H7 (cell line): ENCODE results near the gene MS4A6A. TPM values are rescaled to one million over a fixed set of nuclear protein-coding genes. Genes with fewer than 3 reads are reported as not detected.
"Not testable (repeated sequence)": the region's sequence is repeated elsewhere in the genome, so short reads cannot be mapped to it uniquely, and the experiment has no call there.

ENCODE experiments used
- DNase-seq: peaks from one replicate; pipeline ENCODE4 v3.0.0; 2012
- H3K27me3 ChIP-seq: 2 replicates; pipeline ENCODE4 v1.6.0; 2011; ENCODE audit warnings: mild to moderate bottlenecking, low read length; ENCODE audit not compliant: control insufficient read depth, insufficient read depth
- H3K36me3 ChIP-seq: replicated peaks from 2 replicates; pipeline ENCODE4 v1.5.1; 2011; ENCODE audit warnings: low read length; ENCODE audit not compliant: control insufficient read depth, insufficient read depth
- H3K4me3 ChIP-seq: 2 replicates; pipeline ENCODE4 v1.5.1; 2011; ENCODE audit warnings: low read depth, mild to moderate bottlenecking, control low read depth, low read length, moderate library complexity; ENCODE audit not compliant: insufficient read depth
- total RNA-seq: library from RNA; depleted of rRNA; stranded (reverse); fragments of >200 nt; shearing (Covaris generic); gene quantifications from 2 replicates; pipeline ENCODE4 v1.2.3, GENCODE V29; 2014

The MS4A6A gene
- total RNA-seq, 1 experiment from 2014 or later = not detected

DNA sequence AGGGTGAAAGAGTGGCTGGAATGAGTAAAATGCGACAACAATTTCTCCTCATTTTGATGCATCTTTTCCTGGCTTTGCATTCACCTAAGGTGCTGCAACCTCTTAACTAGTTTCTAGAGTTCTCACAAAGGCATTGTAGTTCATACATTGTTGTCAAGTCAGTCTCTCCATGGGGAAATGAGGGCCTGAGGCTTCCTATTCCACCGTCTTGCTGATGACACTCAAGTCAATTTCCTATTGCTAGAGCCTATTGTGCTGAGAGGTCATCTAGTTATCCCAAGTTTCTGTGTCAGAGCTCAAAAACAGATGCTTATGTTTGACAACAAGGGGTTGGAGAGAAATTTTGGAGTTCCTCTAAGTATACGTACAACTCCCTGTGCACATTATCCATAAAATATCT is 11.6 kb upstream of the MS4A6A start:
- Histone ChIP-seq H3K4me3 (no peak overlapping the region), H3K27me3 (no peaks in the 10 kb centered on the region), H3K36me3 (no peaks in the 10 kb centered on the region)
- no peak for DNase-seq

DNA sequence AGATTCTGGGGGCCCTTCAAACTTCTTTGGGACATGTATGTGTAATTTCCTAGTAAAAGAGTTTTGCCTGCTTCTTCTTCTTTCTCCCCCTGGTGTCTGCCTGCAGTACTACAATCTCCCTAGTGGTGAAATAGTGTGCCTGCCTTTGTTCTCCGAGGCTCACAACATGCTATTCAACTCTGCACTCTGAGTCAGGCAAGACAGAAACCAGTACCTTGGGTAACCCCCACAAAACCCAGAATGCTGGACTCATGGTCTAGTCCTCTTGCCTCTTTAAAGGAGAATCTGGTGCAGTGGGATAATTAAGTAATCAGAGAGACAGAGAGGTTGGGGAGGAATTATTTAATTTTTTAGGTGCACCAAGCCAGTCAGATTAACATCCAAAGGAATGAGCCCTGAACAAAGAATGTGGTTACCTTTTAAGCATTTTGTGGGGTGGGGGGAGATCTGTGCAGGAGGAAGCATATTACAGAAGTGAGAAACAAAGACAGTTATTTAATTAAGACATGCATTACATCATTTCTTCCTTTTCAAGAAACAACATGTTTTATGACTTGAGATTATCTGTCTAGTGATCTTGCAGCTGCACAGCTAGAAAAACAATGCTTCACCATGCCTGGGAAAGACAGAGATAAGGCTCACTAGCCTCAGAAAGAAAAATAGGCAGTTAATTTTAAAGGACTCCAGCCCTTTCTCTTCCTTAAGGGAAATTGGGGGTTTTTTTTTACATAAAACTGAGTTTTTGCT is 11.0 kb upstream of the MS4A6A start:
- Histone ChIP-seq H3K27me3 (no peaks in the 10 kb centered on the region), H3K4me3 (no peak overlapping the region), H3K36me3 (no peaks in the 10 kb centered on the region)
- peak; percentile 40 for DNase-seq

DNA sequence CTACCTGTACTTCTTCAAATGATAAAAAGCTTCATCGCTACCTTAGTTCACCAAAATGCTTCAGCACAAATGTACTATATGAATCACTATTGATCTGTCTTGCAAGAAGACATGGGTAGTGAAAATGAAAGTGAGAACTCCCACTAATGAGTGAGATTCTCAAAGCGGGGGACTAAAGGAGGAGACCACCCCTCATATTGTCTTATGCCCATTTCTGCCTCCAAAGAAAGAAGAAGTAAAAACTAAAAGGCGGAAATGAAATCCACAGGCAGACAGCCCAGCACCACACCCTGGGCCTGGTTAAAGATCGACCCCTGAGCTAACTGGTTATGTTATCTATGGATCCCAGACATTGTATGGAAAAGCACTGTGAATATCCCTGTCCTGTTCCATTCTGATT is 9.7 kb upstream of the MS4A6A start:
- not testable (repeated sequence) for H3K36me3 ChIP-seq, H3K27me3 ChIP-seq, DNase-seq, H3K4me3 ChIP-seq

DNA sequence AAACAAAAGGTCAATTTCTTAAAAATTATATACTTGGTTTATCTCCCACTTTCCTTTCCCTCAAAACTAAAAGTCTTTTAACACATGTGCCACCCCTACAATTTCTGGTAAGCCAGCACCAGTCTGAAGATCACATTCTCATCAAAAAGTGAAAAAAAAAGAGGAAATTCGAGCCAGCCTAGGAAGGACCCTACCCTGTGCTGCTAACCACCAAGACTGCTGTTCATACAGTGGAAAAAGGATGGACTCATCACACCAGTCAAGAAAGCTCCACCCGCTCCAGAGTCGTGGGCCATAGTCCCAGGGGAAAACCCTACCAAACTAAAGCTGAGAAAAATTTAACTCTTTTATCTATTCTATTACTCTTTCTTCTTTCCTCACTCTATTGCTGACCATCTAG is 5.6 kb upstream of the MS4A6A start:
- H3K4me3 ChIP-seq, H3K36me3 ChIP-seq: not testable (repeated sequence)

DNA sequence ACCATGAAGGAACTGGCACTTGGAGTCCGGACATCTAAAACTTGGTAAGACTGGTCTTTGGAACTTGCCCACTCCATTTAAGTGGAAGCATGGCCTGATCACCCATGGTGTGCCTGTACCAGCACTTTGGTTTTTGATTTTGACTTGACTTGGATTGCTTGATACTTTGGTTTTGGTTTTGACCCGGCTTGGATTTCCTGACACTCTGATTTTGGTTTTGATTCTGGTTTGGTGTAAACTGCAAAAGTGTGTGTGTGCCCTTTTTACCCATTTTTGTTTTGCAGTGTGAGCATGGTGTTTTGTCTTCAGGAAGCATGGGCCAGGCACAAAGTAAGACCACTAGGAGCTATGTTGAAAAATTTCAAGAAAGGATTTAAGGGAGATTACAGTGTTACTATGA is 3.2 kb upstream of the MS4A6A start:
- H3K27me3 ChIP-seq, H3K36me3 ChIP-seq, H3K4me3 ChIP-seq, DNase-seq: not testable (repeated sequence)

More for the DNA sequence above, 5.6 kb upstream of the MS4A6A start:
- not testable (repeated sequence) for H3K27me3 ChIP-seq, DNase-seq

DNA sequence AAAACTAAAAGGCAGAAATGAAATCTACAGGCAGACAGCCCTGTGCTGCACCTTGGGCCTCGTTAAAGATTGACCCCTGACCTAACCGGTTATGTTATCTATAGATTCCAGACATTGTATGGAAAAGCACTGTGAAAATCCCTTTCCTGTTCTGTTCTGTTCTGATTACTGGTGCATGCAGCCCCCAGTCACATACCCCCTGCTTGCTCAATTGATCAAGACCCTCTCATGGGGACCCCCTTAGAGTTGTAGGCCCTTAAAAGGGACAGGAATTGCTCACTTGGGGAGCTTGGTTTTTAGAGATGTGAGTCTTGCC is 2.6 kb upstream of the MS4A6A start:
- DNase-seq, H3K4me3 ChIP-seq, H3K36me3 ChIP-seq, H3K27me3 ChIP-seq: not testable (repeated sequence)

DNA sequence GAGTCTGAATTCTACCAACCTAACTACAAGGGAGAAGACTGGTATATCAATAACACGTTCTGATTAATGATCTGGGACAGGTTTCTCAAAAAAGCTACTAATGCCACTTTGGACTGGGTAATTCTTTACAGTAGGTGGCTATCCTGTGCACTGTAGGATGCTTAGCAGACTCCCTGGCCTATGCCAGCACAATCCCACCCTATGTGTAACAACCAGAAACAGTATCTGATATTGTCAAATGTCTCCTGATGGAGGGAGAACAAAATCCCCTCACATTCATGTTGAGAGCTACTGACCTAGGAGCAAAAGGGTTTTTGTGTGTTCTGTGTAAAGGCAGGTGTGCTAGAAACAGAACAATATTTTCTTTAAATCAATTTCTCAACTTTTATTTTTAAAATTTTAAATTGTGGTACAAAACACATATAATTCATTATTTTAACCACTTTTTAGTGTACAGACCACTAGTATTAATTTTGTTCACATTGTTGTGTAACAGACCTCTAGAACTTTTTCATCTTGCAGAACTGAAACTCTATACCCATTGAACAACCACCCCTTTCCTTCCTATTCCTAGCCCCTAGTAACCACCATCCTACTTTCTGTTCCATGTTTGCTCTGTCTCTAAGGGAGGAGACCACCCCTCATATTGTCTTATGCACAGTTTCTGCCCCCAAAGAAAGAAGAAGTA is 2.1 kb upstream of the MS4A6A start:
- Histone ChIP-seq H3K27me3 (no peaks in the 10 kb centered on the region), H3K4me3 (no peak overlapping the region), H3K36me3 (no peaks in the 10 kb centered on the region)
- no peak for DNase-seq

DNA sequence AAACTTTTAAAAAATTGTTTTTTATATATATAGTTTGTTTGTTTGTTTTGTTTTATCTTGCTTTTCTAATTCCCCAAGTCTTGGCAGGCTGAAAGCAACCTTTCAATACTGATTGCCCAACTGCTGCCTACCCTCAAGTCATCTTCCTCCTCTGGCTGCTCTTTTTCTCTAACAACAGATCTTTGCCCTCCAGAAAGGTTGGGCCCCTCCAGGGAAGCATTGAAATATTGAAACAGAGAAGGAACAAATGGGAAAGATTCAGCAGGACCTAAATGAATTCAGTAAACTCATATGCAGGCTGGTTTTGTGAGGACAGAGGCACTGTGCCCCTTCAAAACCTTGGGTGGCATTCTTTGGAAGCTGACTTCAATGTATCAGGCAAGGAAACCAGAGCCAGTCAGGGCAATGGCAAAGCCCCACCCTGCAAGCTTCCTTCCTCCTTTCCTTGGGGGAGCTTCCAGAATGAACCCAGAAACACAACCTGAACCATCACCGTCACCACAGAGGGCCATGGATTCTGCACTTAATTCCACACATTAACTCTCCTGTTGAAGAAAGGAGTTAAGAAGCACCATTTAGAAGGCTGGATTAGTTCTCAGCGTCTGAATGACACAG is 815 bp upstream of the MS4A6A start:
- H3K4me3 ChIP-seq = no peak overlapping the region
- no peaks in the 10 kb centered on the region for H3K27me3 ChIP-seq
- H3K36me3 ChIP-seq = no peaks in the 10 kb centered on the region
- DNase-seq = no peak

DNA sequence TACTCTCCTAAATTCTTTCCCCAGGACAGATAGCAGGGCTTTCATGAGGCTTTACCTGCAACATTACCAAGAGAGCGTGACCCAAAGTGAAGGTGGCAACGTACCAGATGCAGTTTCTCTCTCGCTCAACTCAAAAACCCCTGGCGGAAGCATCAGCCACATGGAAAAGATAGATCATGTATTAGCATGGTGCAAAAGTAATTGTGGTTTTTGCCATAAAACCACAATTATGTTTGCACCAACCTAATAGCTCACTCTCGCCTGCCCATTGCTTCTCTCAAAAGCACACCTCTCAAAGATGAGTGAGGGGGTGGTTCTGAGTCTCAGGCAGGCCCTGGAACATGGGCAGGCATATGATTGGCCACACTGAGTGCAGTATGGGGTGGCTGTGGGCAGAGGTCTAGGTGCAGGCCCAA is 7.0 kb downstream of the MS4A6A start:
- Histone ChIP-seq H3K4me3 (no peak overlapping the region), H3K36me3 (no peaks in the 10 kb centered on the region), H3K27me3 (no peaks in the 10 kb centered on the region)
- DNase-seq = no peak

DNA sequence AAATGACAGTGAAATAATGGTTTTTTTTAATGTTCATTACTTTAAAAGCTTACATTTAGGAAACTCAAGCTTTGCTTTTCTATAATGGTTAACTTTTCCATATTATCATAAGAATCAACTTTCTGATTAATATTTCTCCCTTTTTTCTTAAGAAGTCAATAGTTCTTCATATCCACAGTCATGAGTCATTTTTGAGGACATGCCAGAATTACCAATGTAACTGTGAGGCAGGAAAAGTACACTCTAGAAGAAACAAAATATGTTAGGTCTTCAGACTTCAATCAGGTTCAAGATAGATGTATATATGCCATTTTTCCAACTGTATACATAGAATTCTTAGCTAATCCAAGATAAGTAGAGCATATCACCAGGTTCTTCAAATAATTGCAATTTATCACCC is 10.9 kb downstream of the MS4A6A start:
- Histone ChIP-seq H3K4me3 (no peak overlapping the region), H3K27me3 (no peaks in the 10 kb centered on the region), H3K36me3 (no peaks in the 10 kb centered on the region)
- DNase-seq = no peak

DNA sequence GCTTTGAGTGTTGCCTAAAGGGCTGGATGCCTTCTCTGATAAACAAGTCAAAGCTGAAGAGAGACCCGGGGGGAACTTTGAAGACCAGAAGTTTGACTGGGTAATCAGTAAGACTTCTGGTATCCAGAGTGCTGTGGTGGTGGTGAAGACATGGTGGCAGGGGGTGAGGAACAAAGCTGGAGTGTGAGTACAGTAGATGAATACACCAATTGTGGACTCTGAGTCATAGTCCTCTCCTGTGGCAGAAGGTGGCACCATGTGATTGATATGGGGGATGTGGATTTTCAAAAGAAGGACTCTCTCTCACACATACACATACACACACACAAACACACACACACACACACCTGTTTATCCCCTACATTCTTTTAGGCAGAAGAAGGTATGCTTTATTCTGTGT is 12.3 kb downstream of the MS4A6A start:
- H3K4me3 ChIP-seq = no peak overlapping the region
- DNase-seq = no peak
- no peaks in the 10 kb centered on the region for H3K27me3 ChIP-seq
- H3K36me3 ChIP-seq = no peaks in the 10 kb centered on the region

DNA sequence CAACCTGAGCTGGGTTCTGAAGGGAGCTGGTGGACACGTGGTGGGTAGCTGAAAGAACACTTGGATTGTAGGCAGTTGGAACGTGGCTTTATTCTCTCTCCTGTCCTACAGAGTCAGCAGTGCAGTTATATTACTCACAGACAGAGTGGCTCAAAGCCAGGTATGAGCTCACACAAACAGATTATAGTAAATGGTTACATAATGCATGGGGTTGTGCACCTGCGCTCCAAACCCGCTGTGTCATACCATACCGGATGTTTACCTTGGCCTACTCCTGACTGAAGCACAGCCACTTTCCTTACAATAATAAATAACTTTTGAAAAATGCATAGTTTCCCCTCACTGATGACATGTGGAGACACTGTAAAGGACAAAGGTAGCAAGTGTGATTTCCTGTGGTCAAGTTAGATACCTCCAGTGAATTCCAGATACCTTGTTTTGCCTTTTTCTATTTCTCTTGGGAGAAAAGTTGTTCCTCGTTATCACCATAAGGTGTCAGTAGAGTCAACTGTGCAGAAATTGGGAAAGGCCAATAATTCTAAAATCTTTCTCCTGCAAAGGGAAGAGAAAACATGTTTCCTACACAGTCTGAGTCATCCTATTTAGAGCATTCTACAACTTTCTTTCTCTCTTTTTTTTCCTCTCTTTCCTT is 13.5 kb downstream of the MS4A6A start:
- no peaks in the 10 kb centered on the region for H3K36me3 ChIP-seq
- no peak overlapping the region for H3K4me3 ChIP-seq
- no peak for DNase-seq
- H3K27me3 ChIP-seq = no peaks in the 10 kb centered on the region

DNA sequence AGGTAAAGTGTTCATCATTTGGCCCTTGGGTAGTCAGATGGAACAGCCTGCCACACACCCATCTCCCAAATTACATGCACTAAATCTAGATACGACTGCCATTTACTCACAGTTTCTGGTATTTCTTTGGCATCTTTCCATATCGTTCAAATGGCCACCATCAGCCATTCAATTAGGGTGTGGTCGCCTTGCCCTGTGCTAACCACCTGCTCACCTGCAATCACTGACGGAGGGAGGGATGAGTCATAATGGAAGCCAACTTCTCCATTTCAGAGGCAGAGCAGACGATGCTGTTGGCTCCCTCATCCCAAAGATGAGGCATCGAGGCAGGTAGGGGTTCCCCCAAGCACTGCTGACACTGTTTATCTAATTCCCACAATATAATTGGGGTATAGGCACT is 14.6 kb downstream of the MS4A6A start:
- H3K36me3 ChIP-seq = no peaks in the 10 kb centered on the region
- DNase-seq = no peak
- H3K4me3 ChIP-seq = no peak overlapping the region
- no peaks in the 10 kb centered on the region for H3K27me3 ChIP-seq

DNA sequence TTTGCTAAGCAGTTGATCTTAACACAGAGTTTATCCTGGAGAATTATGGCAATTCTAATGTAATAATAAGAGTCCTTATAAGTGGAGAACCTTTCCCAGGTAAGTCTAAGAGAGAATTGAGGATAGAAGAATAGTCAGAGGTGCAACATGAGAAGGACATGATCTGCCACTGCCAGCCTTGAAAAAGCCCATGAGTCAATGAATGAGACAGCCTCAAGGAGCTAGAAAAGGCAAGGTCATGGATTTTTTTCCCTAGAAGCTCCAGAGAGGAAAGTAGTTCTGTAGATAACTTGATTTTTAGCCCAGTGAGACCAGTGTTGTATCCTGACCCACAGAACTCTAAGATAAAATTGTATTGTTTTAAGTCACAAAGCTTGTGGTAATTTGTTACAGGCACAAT is 16.9 kb downstream of the MS4A6A start:
- no peaks in the 10 kb centered on the region for H3K36me3 ChIP-seq
- H3K4me3 ChIP-seq = no peak overlapping the region
- DNase-seq = no peak
- no peaks in the 10 kb centered on the region for H3K27me3 ChIP-seq

DNA sequence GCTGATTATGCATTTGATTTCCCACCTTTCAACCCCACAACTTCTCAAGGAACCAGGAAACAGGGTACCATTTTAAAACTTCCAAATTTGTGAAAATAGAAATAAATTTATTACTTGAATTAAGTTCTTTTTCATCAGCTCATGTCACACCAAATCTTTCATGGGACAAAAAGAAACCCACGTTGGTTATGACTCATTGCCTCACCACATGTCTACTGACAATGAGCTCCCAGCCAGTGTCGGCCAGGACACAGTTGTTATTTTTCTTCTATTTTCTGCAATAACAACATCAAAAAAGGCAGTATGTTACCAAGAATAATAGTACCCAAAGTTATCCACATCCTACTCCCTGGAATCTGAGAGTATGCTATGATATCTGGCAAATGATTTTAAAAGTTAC is 17.3 kb downstream of the MS4A6A start:
- Histone ChIP-seq H3K36me3 (no peaks in the 10 kb centered on the region), H3K4me3 (no peak overlapping the region), H3K27me3 (no peaks in the 10 kb centered on the region)
- DNase-seq = no peak
